Renal cortex interstitium (tissue), 11 donors: ENCODE data around the gene SMARCA1. TPM values are rescaled to one million over a fixed set of nuclear protein-coding genes. Genes with fewer than 3 reads are reported as not detected.

Experiments used
- DNase-seq, 11 donors: peaks; one replicate each; pipeline ENCODE4 v3.0.0-alpha.2; 2013; ENCODE audit warnings: low read depth in 9 of 11, low spot score in 4 of 11; ENCODE audit errors: extremely low read depth in 1 of 11
- polyA plus RNA-seq, 3 donors: library from polyadenylated mRNA; unstranded; fragments of 120-200 nt; gene quantifications; one replicate each; pipeline ENCODE4 v1.2.1, GENCODE V29; 2013; ENCODE audit not compliant: insufficient read length in 3 of 3

The SMARCA1 gene
- polyA plus RNA-seq, 3 donors = 109 to 130 (median 110) TPM

DNA sequence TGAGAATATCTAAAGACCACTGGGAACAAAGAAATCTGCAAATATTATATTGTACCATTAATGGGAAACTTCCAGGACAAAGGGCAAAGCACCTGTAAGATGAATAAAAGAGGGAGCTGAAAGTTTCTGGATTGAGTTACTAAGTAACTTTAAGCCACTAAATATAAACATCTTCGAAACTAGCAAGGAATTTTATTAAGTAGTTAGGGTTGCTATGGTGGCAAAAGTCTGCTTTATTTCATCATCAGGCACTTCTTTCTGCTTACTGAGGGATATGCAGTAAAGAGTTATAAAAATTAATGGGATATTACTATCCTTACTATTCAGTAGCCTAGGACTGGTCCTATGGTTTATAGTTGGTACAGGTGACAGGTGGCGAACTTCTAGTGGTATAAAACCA, 33.0 kb downstream of the SMARCA1 start:
- no peak for DNase-seq

- DNase-seq = no peak
Measured at GRCh38 chrX:129488359-129488758, 34.9 kb downstream of the SMARCA1 start.

DNA sequence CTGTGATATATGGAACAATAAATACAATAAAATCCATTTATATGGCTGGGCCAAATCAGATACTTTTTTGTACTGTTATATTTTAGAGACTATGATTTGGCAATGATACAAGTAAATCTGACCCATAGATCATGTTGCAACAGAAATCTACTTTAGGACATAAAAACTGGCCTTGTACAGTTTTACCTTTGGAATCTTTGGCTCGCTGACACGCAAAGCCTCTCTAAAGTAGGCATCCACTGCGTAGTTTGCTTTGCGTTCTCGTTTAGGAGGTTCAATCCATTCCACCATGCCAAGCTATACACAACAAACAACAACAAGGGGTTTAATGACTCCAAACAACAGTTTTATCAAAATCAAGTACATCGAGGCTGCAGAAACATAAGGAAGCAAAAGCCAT, 42.4 kb downstream of the SMARCA1 start:
- no peak for DNase-seq

GRCh38 chrX:129478516-129478915, 44.8 kb downstream of the SMARCA1 start:
- no peak for DNase-seq

- peak in 3 of 11 donors; percentile 7 to 11 (median 7) for DNase-seq
Measured at GRCh38 chrX:129472116-129472515, 51.2 kb downstream of the SMARCA1 start.

DNA sequence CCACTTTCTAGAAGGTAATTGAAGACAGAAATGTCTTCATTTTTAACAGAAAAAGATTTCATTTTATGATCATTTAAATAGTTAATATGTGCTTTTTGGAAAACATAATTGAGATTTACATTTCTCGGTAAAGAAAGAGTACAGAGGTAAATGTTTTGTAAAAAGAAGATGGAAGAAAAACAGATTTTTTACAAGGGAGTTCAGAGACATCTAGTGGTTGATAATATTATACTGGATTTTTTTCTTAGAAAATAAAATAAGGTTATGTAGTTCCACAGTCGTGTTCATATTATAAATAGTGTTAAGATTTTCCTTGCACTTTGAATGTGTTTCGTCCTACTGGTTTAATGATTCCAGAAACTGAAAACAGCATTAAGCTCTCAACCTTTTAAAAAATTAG, 60.6 kb downstream of the SMARCA1 start:
- DNase-seq = no peak

DNA sequence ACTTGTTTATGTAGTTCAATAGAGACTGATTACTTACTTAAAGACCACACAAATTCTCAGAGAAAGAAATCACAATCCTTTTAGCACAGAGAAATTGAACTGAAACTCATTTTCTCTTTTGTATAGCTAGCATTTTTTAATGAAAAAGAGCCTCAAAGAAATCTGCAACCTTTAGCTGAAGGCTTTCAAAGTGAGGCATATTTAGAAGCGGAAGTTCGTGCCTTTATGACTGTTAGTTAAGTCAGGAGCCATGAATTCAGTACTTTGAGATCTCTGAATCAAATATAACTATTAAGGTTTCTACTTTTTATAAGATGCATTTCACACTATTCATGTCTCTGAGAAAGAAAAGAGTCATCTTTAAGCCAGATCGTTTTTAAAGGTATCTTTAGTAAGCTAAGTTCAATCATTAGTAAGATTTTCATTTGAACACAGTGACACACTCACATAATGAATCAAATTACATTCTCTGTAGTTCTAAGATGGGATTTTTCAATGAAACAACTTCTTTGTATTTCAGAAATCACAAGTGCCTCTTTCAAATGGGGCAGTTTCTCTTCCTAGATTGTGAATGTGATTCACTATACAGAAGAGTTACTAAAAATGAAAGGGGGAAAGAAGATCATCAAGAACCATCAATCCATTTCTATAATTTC, 61.4 kb downstream of the SMARCA1 start:
- DNase-seq = no peak

GRCh38 chrX:129452523-129452922, 70.8 kb downstream of the SMARCA1 start:
- no peak for DNase-seq

DNA sequence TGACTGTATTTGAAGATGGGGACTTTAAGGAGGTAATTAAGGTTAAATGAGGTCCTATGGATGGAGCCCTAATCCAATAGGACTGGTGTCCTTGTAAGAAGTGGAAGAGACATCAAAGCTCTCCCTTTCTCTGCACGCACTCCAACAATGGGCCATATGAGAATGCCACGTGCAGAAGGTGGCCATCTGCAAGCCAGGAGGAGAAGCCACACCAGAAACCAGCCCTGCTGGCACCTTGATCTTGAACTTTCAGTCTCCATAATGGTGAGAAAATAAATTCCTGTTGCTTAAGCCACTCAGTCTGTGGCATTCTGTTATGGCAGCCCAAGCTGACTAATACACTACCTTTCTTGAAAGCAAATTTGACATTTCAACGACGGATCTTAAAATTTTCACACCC, 73.2 kb downstream of the SMARCA1 start:
- no peak for DNase-seq

GRCh38 chrX:129449148-129449547, 74.1 kb downstream of the SMARCA1 start:
- no peak for DNase-seq

DNA sequence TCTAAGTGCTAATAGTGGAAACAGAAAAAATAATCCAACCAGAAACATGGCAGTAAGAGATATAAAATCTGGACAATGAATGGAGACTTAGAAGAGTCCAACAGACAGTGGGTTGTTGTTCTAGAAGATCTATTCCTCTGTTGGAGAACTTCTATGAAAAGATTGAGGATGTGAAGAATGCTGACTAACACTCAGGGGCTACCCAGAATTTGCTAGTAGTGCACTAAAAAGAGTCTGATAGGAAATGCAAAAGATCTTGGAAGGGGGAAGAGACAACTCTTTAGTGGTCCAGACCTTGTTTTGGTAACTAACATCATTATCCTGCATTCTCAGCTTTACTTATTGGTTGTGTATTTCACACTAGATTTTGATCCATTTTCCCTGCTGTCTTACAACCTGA, 77.9 kb downstream of the SMARCA1 start:
- DNase-seq = no peak

DNA sequence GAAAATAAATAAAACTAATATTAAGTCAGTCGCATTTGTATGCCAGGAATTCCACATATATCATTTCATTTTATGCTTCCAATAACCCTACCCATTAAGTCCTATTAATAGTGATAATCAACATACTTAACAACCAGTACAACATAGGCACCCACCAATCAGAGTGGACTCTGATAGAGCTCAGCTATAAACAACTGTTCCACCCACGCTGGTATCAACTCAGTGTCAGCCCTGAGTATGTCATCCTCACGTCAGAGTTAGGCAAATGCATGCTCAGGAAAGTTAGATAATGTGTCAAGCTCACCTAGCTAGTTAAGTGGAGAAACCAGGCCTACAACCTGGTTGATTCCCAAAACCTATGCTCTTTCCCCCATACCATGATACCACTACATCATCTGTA, 89.3 kb downstream of the SMARCA1 start:
- no peak for DNase-seq

DNA sequence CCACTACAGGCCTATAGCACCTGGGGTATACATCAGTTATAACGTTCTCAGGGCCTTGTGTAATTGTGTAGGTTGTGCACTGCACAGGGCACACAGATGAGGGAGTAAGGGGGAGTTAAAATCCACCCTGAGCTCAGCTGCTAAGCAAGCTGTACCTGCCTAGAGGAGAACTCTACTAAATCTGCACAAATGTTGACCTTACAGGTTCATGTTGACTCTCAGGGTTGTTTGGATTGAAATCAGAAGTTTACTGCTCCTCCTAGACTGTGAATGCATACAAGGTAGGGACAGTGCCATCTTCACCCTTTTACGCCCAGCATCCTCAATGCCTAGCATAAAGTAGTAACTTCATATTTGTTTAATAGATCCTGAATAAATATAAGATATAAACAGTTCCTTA, 89.8 kb downstream of the SMARCA1 start:
- no peak for DNase-seq

DNA sequence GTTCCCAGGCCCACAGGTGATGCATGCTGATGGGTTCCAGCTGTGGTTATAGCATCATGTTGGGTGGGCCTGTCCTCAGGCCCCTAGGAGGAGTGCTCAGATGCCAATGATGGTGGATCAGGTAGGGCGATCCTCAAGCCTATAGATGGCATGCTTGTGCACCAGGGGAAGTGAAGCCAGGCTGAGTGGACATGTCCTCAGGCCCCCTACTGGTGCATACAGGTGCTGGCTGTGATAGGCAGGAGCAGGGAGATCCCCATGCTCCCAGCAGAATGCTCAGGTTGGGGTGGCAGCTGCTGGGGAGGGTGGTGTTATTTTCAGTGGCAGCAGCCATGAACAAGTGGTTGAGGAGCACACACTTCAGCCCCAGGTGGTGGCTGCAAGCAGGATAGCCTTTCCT, 96.0 kb downstream of the SMARCA1 start:
- no peak for DNase-seq

- DNase-seq = no peak
Measured at GRCh38 chrX:129423191-129423590, 100.1 kb downstream of the SMARCA1 start.

DNA sequence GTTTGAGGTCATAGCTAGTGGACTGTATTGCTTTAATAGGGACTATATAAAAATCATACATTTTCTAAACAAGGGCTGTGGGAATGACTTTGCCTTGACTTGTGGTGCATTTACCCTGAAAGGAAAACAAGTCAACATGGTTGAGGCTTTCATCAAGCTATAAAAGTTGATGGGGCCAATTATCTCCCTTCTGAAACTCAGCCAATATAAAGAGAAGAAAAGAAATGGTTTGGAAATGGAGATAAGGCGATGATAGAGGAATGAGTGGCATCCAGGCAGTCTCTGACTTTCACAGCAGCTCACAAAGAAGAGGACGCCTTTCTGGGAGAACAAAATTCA, 118.7 kb downstream of the SMARCA1 start:
- DNase-seq = peak in 2 of 11 donors; percentile 6 to 8

DNA sequence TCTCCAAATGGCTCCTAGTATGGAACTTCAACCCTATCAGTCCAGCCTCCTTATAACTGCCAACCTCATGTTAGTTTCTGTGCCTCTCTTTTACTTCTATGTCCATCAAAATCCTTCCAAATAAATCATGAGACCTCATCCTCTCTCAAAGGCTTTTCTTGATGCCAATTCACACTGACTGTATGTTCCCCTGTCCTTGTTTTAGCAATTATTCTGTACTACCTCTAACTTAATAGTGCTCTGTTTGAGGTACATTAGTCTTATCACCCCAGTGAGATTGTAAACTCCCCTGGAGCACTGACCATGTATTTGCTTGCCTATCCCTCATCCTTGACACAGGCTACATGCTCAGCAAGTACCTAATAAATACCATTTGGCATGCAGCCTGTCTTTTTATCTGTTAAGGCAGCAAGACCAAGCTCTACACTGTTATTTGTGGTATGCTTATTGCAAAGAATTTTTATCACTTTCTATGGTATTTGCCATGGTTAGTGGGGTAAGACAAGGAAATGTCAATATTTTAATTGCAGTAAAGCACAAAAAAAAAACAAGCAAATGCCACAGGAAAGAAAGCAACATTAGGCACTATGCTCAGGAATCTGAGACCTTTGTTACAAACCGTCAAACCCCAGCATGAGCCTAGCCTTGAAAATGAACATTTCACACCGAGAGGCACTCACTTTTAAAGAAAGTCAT, 119.2 kb downstream of the SMARCA1 start:
- DNase-seq = no peak
